K562 (cell line): ENCODE data around the gene PAF1. TPM values are rescaled to one million over a fixed set of nuclear protein-coding genes. Genes with fewer than 3 reads are reported as not detected.

Experiments used
- AFF1 ChIP-seq, 2 experiments: fragments of 450-650 bp; IDR thresholded peaks; 2 replicates each; pipeline ENCODE4 v1.6.1; 2018; ENCODE audit warnings: mild to moderate bottlenecking in 2 of 2, low read depth in 1 of 2; ENCODE audit not compliant: partially characterized antibody in 2 of 2
- DNMT1 ChIP-seq: fragments of 450-650 bp; IDR thresholded peaks from 2 replicates; pipeline ENCODE4 v1.6.1; 2016; ENCODE audit warnings: antibody characterized with exemption, mild to moderate bottlenecking
- ILF3 ChIP-seq: fragments of 450-650 bp; IDR thresholded peaks from 2 replicates; pipeline ENCODE4 v1.6.1; 2018; ENCODE audit warnings: antibody characterized with exemption, mild to moderate bottlenecking, moderate library complexity, borderline replicate concordance
- PBX2 ChIP-seq, 2 experiments: IDR thresholded peaks in 1 of 2; conservative IDR thresholded peaks in 1 of 2; 2 replicates each; pipeline ENCODE4 v1.6.1; 2016; ENCODE audit warnings: low read depth in 2 of 2, mild to moderate bottlenecking in 1 of 2, missing compliant biosample characterization in 1 of 2, missing genetic modification characterization in 1 of 2, moderate library complexity in 1 of 2
- RFX1 ChIP-seq: fragments of 450-650 bp; IDR thresholded peaks from 2 replicates; pipeline ENCODE4 v1.6.1; 2016; ENCODE audit warnings: mild to moderate bottlenecking, moderate library complexity
- SMARCA4 ChIP-seq: fragments of 450-650 bp; IDR thresholded peaks from 2 replicates; pipeline ENCODE4 v1.6.1; 2016
- SREBF1 ChIP-seq: fragments of 150-350 bp; IDR thresholded peaks from 2 replicates; pipeline ENCODE4 v1.6.1; 2014; ENCODE audit warnings: antibody characterized with exemption, low read depth, low read length, borderline replicate concordance
- SUPT5H ChIP-seq: fragments of 450-650 bp; IDR thresholded peaks from 2 replicates; pipeline ENCODE4 v1.6.1; 2016
- THRAP3 ChIP-seq: fragments of 450-650 bp; IDR thresholded peaks from 2 replicates; pipeline ENCODE4 v1.6.1; 2016; ENCODE audit warnings: mild to moderate bottlenecking, inconsistent platforms, borderline replicate concordance
- THRB ChIP-seq: fragments of 450-650 bp; formaldehyde crosslinking; conservative IDR thresholded peaks from 2 replicates; pipeline ENCODE4 v1.4.0; 2022; ENCODE audit warnings: mild to moderate bottlenecking, missing genetic modification characterization
- ZNF197 ChIP-seq: fragments of 200-800 bp; sonication (Bioruptor generic); IDR thresholded peaks from 2 replicates; pipeline ENCODE4 v1.6.1; 2016; ENCODE audit warnings: low read depth, missing genetic modification characterization, missing compliant biosample characterization
- ZNF263 ChIP-seq: sonication (generic); formaldehyde crosslinking; IDR thresholded peaks from 2 replicates; pipeline ENCODE4 v1.8.0; 2022; ENCODE audit warnings: mild to moderate bottlenecking, missing genetic modification reagents, borderline replicate concordance
- ZNF354B ChIP-seq: fragments of 250-450 bp; sonication (Bioruptor Pico); IDR thresholded peaks from 2 replicates; pipeline ENCODE4 v1.4.0; 2020
- ZNF445 ChIP-seq: fragments of 250-450 bp; sonication (Bioruptor Pico); IDR thresholded peaks from 2 replicates; pipeline ENCODE4 v1.4.0; 2020; ENCODE audit warnings: low read depth, mild to moderate bottlenecking, moderate library complexity
- polyA plus RNA-seq, 8 experiments: library from polyadenylated mRNA; depleted of rRNA in 4 of 8; stranded (reverse) in 5 of 8; unstranded in 3 of 8; fragments of >200 nt; fragmentation: Nextera tagmentation in 2 of 8; fragmentation: Illumina TruSeq in 1 of 8; extraction: Ambion mirVana in 2 of 8; extraction: Trizol in 1 of 8; gene quantifications; 2 replicates each; pipeline versions ENCODE4 v1.2.1 to v1.2.3, GENCODE V29; 2011 to 2014; ENCODE audit warnings: inconsistent platforms in 1 of 8, missing spikeins in 1 of 8
- total RNA-seq, 7 experiments: library from RNA; depleted of rRNA in 6 of 7; stranded (reverse); fragments of >200 nt in 6 of 7; fragmentation: Illumina TruSeq in 2 of 7; extraction: Trizol in 2 of 7; gene quantifications; 2 replicates each; pipeline versions ENCODE4 v1.2.1 to v1.2.3, GENCODE V29; 2011 to 2021; ENCODE audit warnings: low replicate concordance in 1 of 7

The PAF1 gene
- total and polyA plus RNA-seq, 9 of the 15 experiments (the other 6 are each of a cell fraction or from before 2014, with no cell fraction given), result 1.5 to 45.0 (median 33.8) TPM

- TF ChIP-seq AFF1 (IDR thresholded peaks at IDR 0.05; ENCODE audit: low read depth in 1 of 2, partially characterized antibody in 2 of 2) (no peak), SMARCA4 (no peak), THRAP3 (no peak; the same call in 1 of the 2 replicates), PBX2 (CRISPR knock-in tag; IDR thresholded peaks at IDR 0.05; ENCODE audit: low read depth) (no peak), PBX2 (tag; conservative IDR thresholded peaks at IDR 0.05; ENCODE audit: low read depth) (no peak), SUPT5H (peak; percentile 100), ILF3 (no peak; the same call in 1 of the 2 replicates), RFX1 (no peak; the same call in 1 of the 2 replicates), THRB (no peak; the same call in 1 of the 2 replicates), SREBF1 (0 out of 2 replicates have a peak, but pooled peaks have one; percentile 3), ZNF263 (CRISPR knock-in tag) (no peak), ZNF197 (CRISPR knock-in tag) (no peak), ZNF445 (no peak), DNMT1 (0 out of 2 replicates have a peak, but pooled peaks have one; percentile 56), ZNF354B (CRISPR knock-in tag) (no peak)
These were observed 44.8 kb upstream of the PAF1 start, which contains the start of gene RPS16 (continued) for GRCh38 chr19:39435499-39436349.
